Measurements from ENCODE around the gene TRIM65. TPM values are rescaled to one million over a fixed set of nuclear protein-coding genes. Genes with fewer than 3 reads are reported as not detected.

Gene TRIM65
- total and polyA plus RNA-seq, 2 of the 13 experiments (the other 11 are each of a cell fraction or from before 2014, with no cell fraction given), result 10.3 to 22.4 TPM

GRCh38 chr17:75940727-75941441, 44.1 kb upstream of the TRIM65 start, which contains the start of gene FBF1 (continued):
- TF ChIP-seq REST (IDR thresholded peaks at IDR 0.05; ENCODE audit: borderline replicate concordance in 1 of 2, low read depth in 1 of 2, low read length in 2 of 2) (peak in 1 of 2 experiments; percentile 12; a peak in 1 of 4 replicates), ZSCAN5A (CRISPR knock-in tag; IDR thresholded peaks at IDR 0.05; ENCODE audit: borderline replicate concordance) (no peak; the same call in 1 of the 2 replicates), SOX13 (IDR thresholded peaks at IDR 0.05) (no peak), SOX13 (CRISPR knock-in tag; conservative IDR thresholded peaks at IDR 0.05 in 1 of 2, IDR thresholded peaks at IDR 0.05 in 1 of 2) (peak in 1 of 2 experiments; percentile 53; a peak in 2 of 4 replicates), PTBP1 (IDR thresholded peaks at IDR 0.05; ENCODE audit: low read depth, low read length, poor library complexity, severe bottlenecking) (no peak), ZNF678 (CRISPR knock-in tag; IDR thresholded peaks at IDR 0.05) (peak; percentile 96; the same call in 1 of the 2 replicates), ATF4 (CRISPR knock-in tag; IDR thresholded peaks at IDR 0.05) (0 out of 4 replicates have a peak, but pooled peaks of 1 of the 2 experiments have one; percentile 40), ZNF235 (CRISPR knock-in tag; IDR thresholded peaks at IDR 0.05; ENCODE audit: borderline replicate concordance) (peak; percentile 99), ZMYM3 (CRISPR knock-in tag; IDR thresholded peaks at IDR 0.05) (peak; percentile 49; the same call in 1 of the 2 replicates), FOXA3 (CRISPR knock-in tag; IDR thresholded peaks at IDR 0.05) (peak; percentile 74), ZNF556 (CRISPR knock-in tag; IDR thresholded peaks at IDR 0.05; ENCODE audit: borderline replicate concordance) (peak; percentile 97), DZIP1 (CRISPR knock-in tag; IDR thresholded peaks at IDR 0.05) (no peak), NFIB (CRISPR knock-in tag; IDR thresholded peaks at IDR 0.05; ENCODE audit: borderline replicate concordance) (no peak), ZSCAN31 (CRISPR knock-in tag; IDR thresholded peaks at IDR 0.05; ENCODE audit: low read depth) (peak; percentile 86), CAMTA2 (CRISPR knock-in tag; IDR thresholded peaks at IDR 0.05; ENCODE audit: borderline replicate concordance) (peak; percentile 98; the same call in 1 of the 2 replicates), IKZF4 (CRISPR knock-in tag; IDR thresholded peaks at IDR 0.05; ENCODE audit: borderline replicate concordance, low read depth, not compliant biosample characterization) (no peak), KDM2A (CRISPR knock-in tag; IDR thresholded peaks at IDR 0.05; ENCODE audit: borderline replicate concordance, low read depth) (peak; percentile 100), ZNF180 (CRISPR knock-in tag; IDR thresholded peaks at IDR 0.05; ENCODE audit: borderline replicate concordance, low read depth) (no peak), KAT7 (CRISPR knock-in tag; IDR thresholded peaks at IDR 0.05; ENCODE audit: borderline replicate concordance) (peak; percentile 86; the same call in 1 of the 2 replicates)

All from HepG2 (cell line).